Astrocyte (in vitro differentiated cells and primary cell): ENCODE data around the gene CFI. TPM values are rescaled to one million over a fixed set of nuclear protein-coding genes. Genes with fewer than 3 reads are reported as not detected.

ENCODE experiments used
- DNase-seq: peaks from one replicate; pipeline ENCODE4 v3.0.0-alpha.2; 2010; ENCODE audit warnings: low read depth
- FAIRE-seq: peaks from 2 replicates; lab custom pipeline; 2011; peaks lifted over from hg19 to GRCh38; lab: Jason Lieb, UNC
- H2AFZ ChIP-seq: 2 replicates; pipeline ENCODE4 v1.6.0; 2012; ENCODE audit warnings: low read depth, low read length, inconsistent platforms
- H3K27ac ChIP-seq: 2 replicates; pipeline ENCODE4 v1.5.1; 2011; ENCODE audit warnings: low read depth, low read length, inconsistent platforms
- H3K27me3 ChIP-seq: 2 replicates; pipeline ENCODE4 v1.6.0; 2011; ENCODE audit warnings: low read length, inconsistent platforms; ENCODE audit not compliant: insufficient read depth
- H3K36me3 ChIP-seq: 2 replicates; pipeline ENCODE4 v1.5.1; 2011; ENCODE audit warnings: low read length, inconsistent platforms; ENCODE audit not compliant: insufficient read depth
- H3K4me1 ChIP-seq: 2 replicates; pipeline ENCODE4 v1.5.1; 2011; ENCODE audit warnings: low read length, inconsistent platforms; ENCODE audit not compliant: insufficient read depth
- H3K4me2 ChIP-seq: 2 replicates; pipeline ENCODE4 v1.6.0; 2012; ENCODE audit warnings: low read length, inconsistent platforms
- H3K4me3 ChIP-seq: 2 replicates; pipeline ENCODE4 v1.5.1; 2011; ENCODE audit warnings: low read depth, mild to moderate bottlenecking, low read length, inconsistent platforms; ENCODE audit not compliant: insufficient read depth
- H3K79me2 ChIP-seq: 2 replicates; pipeline ENCODE4 v1.6.0; 2012; ENCODE audit warnings: mild to moderate bottlenecking, low read length, inconsistent platforms; ENCODE audit not compliant: insufficient read depth
- H3K9ac ChIP-seq: 2 replicates; pipeline ENCODE4 v1.6.0; 2012; ENCODE audit warnings: mild to moderate bottlenecking, low read length, inconsistent platforms
- H3K9me3 ChIP-seq: 2 replicates; pipeline ENCODE4 v1.5.1; 2012; ENCODE audit warnings: low read depth, mild to moderate bottlenecking, low read length, inconsistent platforms; ENCODE audit not compliant: insufficient read depth
- H4K20me1 ChIP-seq: 2 replicates; pipeline ENCODE4 v1.6.0; 2012; ENCODE audit warnings: low read length, inconsistent platforms; ENCODE audit not compliant: insufficient read depth
- H3K27ac Mint-ChIP-seq: one replicate; pipeline ENCODE4 v1.8.0; 2021; ENCODE audit warnings: mild to moderate bottlenecking, mixed read lengths; ENCODE audit not compliant: unreplicated experiment
- H3K27me3 Mint-ChIP-seq: one replicate; pipeline ENCODE4 v1.8.0; 2021; ENCODE audit warnings: low read depth, mixed read lengths; ENCODE audit not compliant: unreplicated experiment
- H3K36me3 Mint-ChIP-seq: one replicate; pipeline ENCODE4 v1.8.0; 2021; ENCODE audit warnings: low read depth, mixed read lengths; ENCODE audit not compliant: unreplicated experiment
- H3K4me1 Mint-ChIP-seq: one replicate; pipeline ENCODE4 v1.8.0; 2021; ENCODE audit warnings: low read depth, mixed read lengths; ENCODE audit not compliant: unreplicated experiment
- H3K4me3 Mint-ChIP-seq: one replicate; pipeline ENCODE4 v1.8.0; 2021; ENCODE audit warnings: mild to moderate bottlenecking, moderate library complexity, mixed read lengths; ENCODE audit not compliant: unreplicated experiment
- H3K9me3 Mint-ChIP-seq: one replicate; pipeline ENCODE4 v1.8.0; 2021; ENCODE audit warnings: mild to moderate bottlenecking, mixed read lengths; ENCODE audit not compliant: unreplicated experiment
- EZH2 ChIP-seq: IDR thresholded peaks from 2 replicates; pipeline ENCODE4 v1.6.1; 2012; ENCODE audit warnings: mild to moderate bottlenecking, low read length, inconsistent platforms; ENCODE audit not compliant: insufficient read depth
- total RNA-seq: library from RNA; stranded (reverse); gene quantifications from 2 replicates; pipeline ENCODE4 v1.2.1, GENCODE V29; 2021
- TF ChIP-seq, protein P1 (sequence below): IDR thresholded peaks from 2 replicates; pipeline ENCODE4 v1.5.1; 2011; ENCODE audit warnings: low read depth, mild to moderate bottlenecking, inconsistent platforms, low read length, moderate library complexity; ENCODE audit not compliant: insufficient read depth

Gene CFI
- total RNA-seq, 1 donor from 2014 or later: not detected

DNA sequence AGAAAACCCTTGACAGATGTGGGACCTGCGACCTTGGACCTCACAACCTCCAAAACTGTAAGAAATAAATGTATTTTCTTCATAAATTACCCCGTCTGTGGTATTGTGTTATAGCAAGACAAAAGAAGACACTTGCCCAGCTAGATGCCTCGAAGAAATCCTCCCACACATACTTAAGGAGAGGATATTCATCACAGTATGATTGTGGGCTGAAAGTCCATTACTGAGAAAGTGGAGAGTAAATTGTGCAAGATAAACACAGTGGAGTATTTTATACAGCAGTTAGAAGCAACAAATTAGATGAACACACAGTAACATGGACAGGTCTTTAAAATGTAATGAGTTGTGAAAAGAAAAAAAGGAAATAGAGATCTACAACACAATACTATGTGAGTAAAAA lies 46.1 kb downstream of the CFI start:
- TF ChIP-seq, protein P1, sequence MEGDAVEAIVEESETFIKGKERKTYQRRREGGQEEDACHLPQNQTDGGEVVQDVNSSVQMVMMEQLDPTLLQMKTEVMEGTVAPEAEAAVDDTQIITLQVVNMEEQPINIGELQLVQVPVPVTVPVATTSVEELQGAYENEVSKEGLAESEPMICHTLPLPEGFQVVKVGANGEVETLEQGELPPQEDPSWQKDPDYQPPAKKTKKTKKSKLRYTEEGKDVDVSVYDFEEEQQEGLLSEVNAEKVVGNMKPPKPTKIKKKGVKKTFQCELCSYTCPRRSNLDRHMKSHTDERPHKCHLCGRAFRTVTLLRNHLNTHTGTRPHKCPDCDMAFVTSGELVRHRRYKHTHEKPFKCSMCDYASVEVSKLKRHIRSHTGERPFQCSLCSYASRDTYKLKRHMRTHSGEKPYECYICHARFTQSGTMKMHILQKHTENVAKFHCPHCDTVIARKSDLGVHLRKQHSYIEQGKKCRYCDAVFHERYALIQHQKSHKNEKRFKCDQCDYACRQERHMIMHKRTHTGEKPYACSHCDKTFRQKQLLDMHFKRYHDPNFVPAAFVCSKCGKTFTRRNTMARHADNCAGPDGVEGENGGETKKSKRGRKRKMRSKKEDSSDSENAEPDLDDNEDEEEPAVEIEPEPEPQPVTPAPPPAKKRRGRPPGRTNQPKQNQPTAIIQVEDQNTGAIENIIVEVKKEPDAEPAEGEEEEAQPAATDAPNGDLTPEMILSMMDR: no peak
- TF ChIP-seq EZH2: no peak
- Mint-ChIP-seq H3K36me3 (no peaks in the 10 kb centered on the region), H3K27ac (no peak overlapping the region), H3K4me1 (no peaks in the 10 kb centered on the region), H3K4me3 (no peak overlapping the region), H3K9me3 (no peaks in the 10 kb centered on the region), H3K27me3 (no peaks in the 10 kb centered on the region)
- Histone ChIP-seq H3K9ac (no peak overlapping the region), H3K27ac (no peak overlapping the region), H3K9me3 (no peaks in the 10 kb centered on the region), H3K79me2 (no peaks in the 10 kb centered on the region), H4K20me1 (no peaks in the 10 kb centered on the region), H3K4me1 (no peaks in the 10 kb centered on the region), H3K4me2 (no peak overlapping the region), H3K4me3 (no peak overlapping the region), H2AFZ (no peak overlapping the region), H3K27me3 (no peaks in the 10 kb centered on the region), H3K36me3 (no peaks in the 10 kb centered on the region)
- DNase-seq: no peak
- no peak for FAIRE-seq

DNA sequence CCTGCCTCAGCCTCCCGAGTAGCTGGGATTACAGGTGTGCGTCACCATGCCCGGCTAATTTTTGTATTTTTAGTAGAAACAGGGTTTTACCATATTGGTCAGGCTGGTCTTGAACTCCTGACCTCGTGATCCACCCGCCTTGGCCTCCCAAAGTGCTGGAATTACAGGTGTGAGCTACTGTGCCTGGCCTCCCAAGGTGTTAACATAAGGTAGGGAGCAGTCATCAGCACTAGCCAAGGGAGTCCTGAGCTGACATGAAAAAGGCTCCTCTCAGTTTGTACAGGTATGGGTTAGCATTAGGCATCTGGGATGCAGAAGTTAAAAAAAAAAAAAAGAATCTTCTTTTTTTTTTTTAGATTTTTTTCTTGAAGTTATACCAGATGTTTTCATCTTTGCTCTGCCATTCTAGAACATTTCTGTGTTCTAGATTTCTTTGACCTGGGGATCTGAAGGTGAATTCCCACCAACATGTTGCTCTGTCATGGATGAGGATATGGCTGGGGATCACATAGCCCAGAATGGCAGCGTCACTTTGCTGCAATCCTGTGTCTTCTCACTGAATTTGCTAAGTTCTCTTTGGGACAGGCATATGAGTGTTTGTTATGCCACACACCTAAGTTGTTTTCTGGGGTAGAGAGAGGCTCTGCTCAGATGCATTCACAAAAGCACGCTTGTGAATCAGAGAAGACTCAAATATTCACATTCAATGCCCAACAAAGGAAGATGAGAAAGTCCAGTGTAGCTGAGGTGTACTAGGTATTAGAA lies 47.5 kb downstream of the CFI start:
- H4K20me1 ChIP-seq: no peaks in the 10 kb centered on the region
- no peak overlapping the region for H3K27ac ChIP-seq
- no peak overlapping the region for H3K4me3 Mint-ChIP-seq
- H3K36me3 ChIP-seq: no peaks in the 10 kb centered on the region
- H3K36me3 Mint-ChIP-seq: no peaks in the 10 kb centered on the region
- no peaks in the 10 kb centered on the region for H3K27me3 ChIP-seq
- H3K4me1 ChIP-seq: no peaks in the 10 kb centered on the region
- no peak for DNase-seq
- no peaks in the 10 kb centered on the region for H3K79me2 ChIP-seq
- H3K27ac Mint-ChIP-seq: no peak overlapping the region
- H3K9ac ChIP-seq: no peak overlapping the region
- no peak for FAIRE-seq
- no peak overlapping the region for H3K4me3 ChIP-seq
- no peaks in the 10 kb centered on the region for H3K4me1 Mint-ChIP-seq
- no peaks in the 10 kb centered on the region for H3K9me3 ChIP-seq
- no peak for TF ChIP-seq EZH2
- TF ChIP-seq, protein P1: no peak
- H3K27me3 Mint-ChIP-seq: no peaks in the 10 kb centered on the region
- H3K4me2 ChIP-seq: no peak overlapping the region
- no peak overlapping the region for H2AFZ ChIP-seq
- H3K9me3 Mint-ChIP-seq: no peaks in the 10 kb centered on the region

DNA sequence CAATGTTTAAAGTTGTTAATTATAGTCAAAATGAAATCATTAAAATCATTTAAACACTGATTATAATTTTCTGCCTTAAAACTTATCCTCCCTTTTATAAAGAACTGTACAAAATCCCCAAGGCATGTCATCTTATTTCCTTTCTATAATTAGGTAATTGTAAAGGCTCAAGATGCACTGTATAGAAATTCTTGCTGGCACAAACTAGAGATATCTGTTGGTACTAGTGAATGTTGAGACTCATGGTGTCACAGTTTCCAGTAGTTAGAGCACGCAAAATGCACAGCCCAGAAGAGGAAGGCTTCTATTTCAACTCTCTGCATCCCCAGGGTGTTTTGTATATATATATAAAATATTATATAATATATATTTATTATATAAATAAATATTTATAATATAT lies 49.3 kb downstream of the CFI start:
- Mint-ChIP-seq H3K4me3 (no peak overlapping the region), H3K36me3 (no peaks in the 10 kb centered on the region), H3K4me1 (no peaks in the 10 kb centered on the region), H3K27ac (no peak overlapping the region), H3K9me3 (no peaks in the 10 kb centered on the region), H3K27me3 (no peaks in the 10 kb centered on the region)
- no peak for FAIRE-seq
- no peaks in the 10 kb centered on the region for H3K4me1 ChIP-seq
- no peak overlapping the region for H3K4me3 ChIP-seq
- H3K4me2 ChIP-seq: no peak overlapping the region
- H2AFZ ChIP-seq: no peak overlapping the region
- H3K27me3 ChIP-seq: no peaks in the 10 kb centered on the region
- H3K27ac ChIP-seq: no peak overlapping the region
- no peaks in the 10 kb centered on the region for H3K36me3 ChIP-seq
- no peak overlapping the region for H3K9ac ChIP-seq
- no peaks in the 10 kb centered on the region for H3K79me2 ChIP-seq
- DNase-seq: no peak
- TF ChIP-seq EZH2: no peak
- TF ChIP-seq, protein P1: no peak
- no peaks in the 10 kb centered on the region for H4K20me1 ChIP-seq
- no peaks in the 10 kb centered on the region for H3K9me3 ChIP-seq
